Left lung (tissue), 10 donors: ENCODE results near the gene DST. TPM values are rescaled to one million over a fixed set of nuclear protein-coding genes. Genes with fewer than 3 reads are reported as not detected.

Experiments used
- ATAC-seq: fragments of 200-7000 bp; cut with Tn5 transposase; one replicate; pipeline ENCODE4 v1.9.1; 2020; ENCODE audit warnings: moderate library complexity
- DNase-seq, 4 donors: peaks; one replicate each; pipeline ENCODE4 v3.0.0-alpha.2; 2013 to 2020
- H3K27ac ChIP-seq, 2 donors: fragments of 200-600 bp; sonication (generic) in 1 of 2; one replicate each; pipeline versions ENCODE4 v1.5.0 to v1.8.0; 2020 to 2021
- H3K27me3 ChIP-seq, 2 donors: fragments of 200-600 bp; sonication (generic) in 1 of 2; one replicate each; pipeline versions ENCODE4 v1.5.0 to v1.8.0; 2020 to 2021
- H3K36me3 ChIP-seq, 2 donors: fragments of 200-600 bp; sonication (generic) in 1 of 2; one replicate each; pipeline versions ENCODE4 v1.5.0 to v1.8.0; 2020 to 2021
- H3K4me1 ChIP-seq, 2 donors: fragments of 200-600 bp; one replicate each; pipeline ENCODE4 v1.8.0; 2021
- H3K4me3 ChIP-seq, 2 donors: fragments of 200-600 bp; sonication (generic) in 1 of 2; one replicate each; pipeline versions ENCODE4 v1.5.0 to v1.8.0; 2020 to 2021; ENCODE audit warnings: mild to moderate bottlenecking in 1 of 2
- H3K9me3 ChIP-seq, 2 donors: fragments of 200-600 bp; sonication (generic) in 1 of 2; one replicate each; pipeline versions ENCODE4 v1.5.0 to v1.8.0; 2020 to 2021
- intact Hi-C, 2 donors: fragments of 100-400 bp; cut with DNase I; formaldehyde crosslinking; loops; one replicate each; pipeline versions ENCODE4 v1.11.2 to v1.14.2; 2022
- polyA plus RNA-seq, 6 donors: library from polyadenylated mRNA; unstranded; fragments of 120-200 nt; gene quantifications; one replicate each; pipeline ENCODE4 v1.2.1, GENCODE V29; 2013; ENCODE audit not compliant: insufficient read length in 6 of 6
- total RNA-seq, 2 donors: library from RNA; stranded (reverse); fragmentation: NEBNext Ultra II Directional; extraction: Animal tissue kit (Norgen Biotek cat#: 25700); gene quantifications; one replicate each; pipeline ENCODE4 v1.2.1, GENCODE V29; 2021
- TF ChIP-seq, protein P1 (sequence below), 2 donors: fragments of 200-600 bp; sonication (generic) in 1 of 2; IDR thresholded peaks; one replicate each; pipeline versions ENCODE4 v1.5.0 to v1.8.0; 2021; ENCODE audit warnings: antibody characterized with exemption in 2 of 2
- donor health status: DM: no; HTN: yes; CAD: no.
- donor health status: DM: no; HTN: no; CAD: no.

The DST gene
- total and polyA plus RNA-seq, 8 donors, result 290 to 636 (median 504) TPM

GRCh38 chr6:56649053-56649769 is 6.5 kb upstream of the DST start:
- DNase-seq (peak in 1 of 4 donors; percentile 39), ATAC-seq (peak; percentile 17)
- TF ChIP-seq, protein P1, sequence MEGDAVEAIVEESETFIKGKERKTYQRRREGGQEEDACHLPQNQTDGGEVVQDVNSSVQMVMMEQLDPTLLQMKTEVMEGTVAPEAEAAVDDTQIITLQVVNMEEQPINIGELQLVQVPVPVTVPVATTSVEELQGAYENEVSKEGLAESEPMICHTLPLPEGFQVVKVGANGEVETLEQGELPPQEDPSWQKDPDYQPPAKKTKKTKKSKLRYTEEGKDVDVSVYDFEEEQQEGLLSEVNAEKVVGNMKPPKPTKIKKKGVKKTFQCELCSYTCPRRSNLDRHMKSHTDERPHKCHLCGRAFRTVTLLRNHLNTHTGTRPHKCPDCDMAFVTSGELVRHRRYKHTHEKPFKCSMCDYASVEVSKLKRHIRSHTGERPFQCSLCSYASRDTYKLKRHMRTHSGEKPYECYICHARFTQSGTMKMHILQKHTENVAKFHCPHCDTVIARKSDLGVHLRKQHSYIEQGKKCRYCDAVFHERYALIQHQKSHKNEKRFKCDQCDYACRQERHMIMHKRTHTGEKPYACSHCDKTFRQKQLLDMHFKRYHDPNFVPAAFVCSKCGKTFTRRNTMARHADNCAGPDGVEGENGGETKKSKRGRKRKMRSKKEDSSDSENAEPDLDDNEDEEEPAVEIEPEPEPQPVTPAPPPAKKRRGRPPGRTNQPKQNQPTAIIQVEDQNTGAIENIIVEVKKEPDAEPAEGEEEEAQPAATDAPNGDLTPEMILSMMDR (IDR thresholded peaks at IDR 0.05), result no peak
- H3K4me1 ChIP-seq, result peaks cover 5 to 21% of the 10 kb centered on the region in 2 donors
- intact Hi-C loops, result loop anchor here in 1 of 2 donors (10.0 kb wide), 1 partner anchor 46 kb away; no protein-coding TSS in a partner anchor
- no peaks in the 10 kb centered on the region for H3K9me3 ChIP-seq
- H3K36me3 ChIP-seq, result peaks cover 0 to 11% of the 10 kb centered on the region in 2 donors
- H3K4me3 ChIP-seq, result no peak overlapping the region
- H3K27me3 ChIP-seq, result no peaks in the 10 kb centered on the region
- H3K27ac ChIP-seq, result no peak overlapping the region

DNA sequence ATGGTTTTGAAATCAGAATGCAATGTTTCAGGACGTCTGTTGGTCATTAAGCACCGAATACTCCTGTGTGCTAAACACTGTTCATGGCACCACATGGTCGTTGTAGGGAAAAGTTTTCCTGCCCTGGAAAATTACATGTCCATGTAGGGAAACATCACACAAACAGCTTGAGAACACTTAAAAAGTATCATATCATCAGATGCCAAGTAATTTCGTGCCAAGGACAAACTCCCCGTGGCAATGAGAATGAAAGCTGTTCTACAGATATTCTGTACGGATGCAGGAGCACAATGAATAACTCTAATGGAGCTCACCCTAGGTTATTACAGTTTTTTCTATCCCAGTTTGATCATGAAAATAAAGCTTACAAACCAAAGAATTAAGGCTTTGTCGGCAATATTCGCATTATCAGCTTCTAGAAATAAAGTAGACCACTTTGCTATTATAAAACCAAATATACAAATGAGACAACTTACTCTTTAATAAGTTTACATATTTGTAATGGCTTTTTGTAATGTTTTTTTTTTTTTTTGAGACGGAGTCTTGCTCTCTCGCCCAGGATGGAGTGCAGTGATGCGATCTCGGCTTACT is 4.6 kb upstream of the DST start:
- Histone ChIP-seq H3K4me1 (peaks cover 2 to 13% of the 10 kb centered on the region in 2 donors), H3K27me3 (no peaks in the 10 kb centered on the region), H3K36me3 (peaks cover 0 to 11% of the 10 kb centered on the region in 2 donors), H3K27ac (no peak overlapping the region), H3K9me3 (no peaks in the 10 kb centered on the region), H3K4me3 (no peak overlapping the region)
- TF ChIP-seq, protein P1 (IDR thresholded peaks at IDR 0.05), result no peak
- DNase-seq, result no peak
- no peak for ATAC-seq
- intact Hi-C loops, result loop anchor here in 1 of 2 donors (10.0 kb wide), 1 partner anchor 48 kb away; no protein-coding TSS in a partner anchor

DNA sequence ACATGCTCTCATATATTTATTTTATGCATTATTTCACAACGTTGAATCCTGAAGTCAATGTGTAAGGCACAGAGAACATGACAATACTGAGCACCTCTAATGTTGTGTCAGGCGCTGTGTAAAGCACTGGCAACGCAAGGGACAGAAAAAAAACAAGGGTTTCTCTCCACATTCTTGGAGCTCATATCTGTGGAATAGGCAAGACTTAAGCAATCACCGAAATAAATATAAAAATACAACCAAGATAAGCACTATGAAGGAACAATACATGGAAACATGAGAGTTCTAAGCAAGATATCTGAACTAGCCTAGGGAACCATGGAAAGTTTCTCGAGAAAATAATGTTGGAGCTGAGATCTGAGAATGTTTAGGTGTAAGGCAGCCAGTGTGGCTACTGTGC is 1.7 kb upstream of the DST start:
- DNase-seq (no peak), ATAC-seq (no peak)
- no peaks in the 10 kb centered on the region for H3K9me3 ChIP-seq
- TF ChIP-seq, protein P1 (IDR thresholded peaks at IDR 0.05), result no peak
- H3K27me3 ChIP-seq, result no peaks in the 10 kb centered on the region
- H3K27ac ChIP-seq, result no peak overlapping the region
- peaks cover 0 to 5% of the 10 kb centered on the region in 2 donors for H3K4me1 ChIP-seq
- intact Hi-C loops, result loop anchor here in 1 of 2 donors (10.0 kb wide), 1 partner anchor 50 kb away; no protein-coding TSS in a partner anchor
- no peak overlapping the region for H3K4me3 ChIP-seq
- H3K36me3 ChIP-seq, result peaks cover 0 to 14% of the 10 kb centered on the region in 2 donors

DNA sequence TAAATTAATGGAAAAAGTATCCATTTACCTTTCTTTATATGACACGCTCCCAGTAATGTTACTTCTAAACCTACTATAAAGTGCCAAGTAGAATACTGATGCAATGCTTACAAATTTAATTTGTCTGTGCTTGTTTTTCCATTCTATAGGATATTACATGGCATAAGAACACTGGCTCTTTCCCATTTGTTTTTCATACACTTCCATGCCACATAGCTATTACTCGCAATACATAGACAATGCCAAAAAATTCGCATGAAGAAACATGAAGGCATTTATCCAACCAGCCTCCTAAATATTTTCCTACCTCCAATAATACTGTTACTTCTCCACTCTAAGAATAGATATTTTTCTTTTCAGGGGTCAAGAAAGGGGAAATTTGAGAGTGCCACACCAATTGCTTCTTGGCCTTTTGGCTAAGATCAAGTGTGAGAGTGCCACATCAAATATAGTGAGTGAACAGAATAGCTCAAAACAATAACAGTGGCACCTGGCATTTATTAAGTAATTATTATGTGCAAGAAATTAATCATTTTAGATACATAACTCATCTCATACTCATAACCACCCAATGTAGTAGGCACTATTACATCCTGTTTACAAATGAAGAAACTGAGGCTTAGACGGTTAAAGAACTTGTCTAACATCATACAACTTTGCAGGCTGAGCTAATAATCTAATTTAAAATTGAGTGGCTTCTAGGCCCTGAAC is 845 bp upstream of the DST start:
- H3K9me3 ChIP-seq, result no peaks in the 10 kb centered on the region
- no peaks in the 10 kb centered on the region for H3K27me3 ChIP-seq
- H3K36me3 ChIP-seq, result peaks cover 0 to 14% of the 10 kb centered on the region in 2 donors
- ATAC-seq, result no peak
- no peak overlapping the region for H3K4me3 ChIP-seq
- intact Hi-C loops, result loop anchor here in 1 of 2 donors (10.0 kb wide), 1 partner anchor 51 kb away; no protein-coding TSS in a partner anchor
- H3K27ac ChIP-seq, result no peak overlapping the region
- TF ChIP-seq, protein P1 (IDR thresholded peaks at IDR 0.05), result no peak
- no peak for DNase-seq
- no peaks in the 10 kb centered on the region for H3K4me1 ChIP-seq
